Measurements from ENCODE around the gene CD69.

GRCh38 chr12:9758119-9758518 lies 2.6 kb downstream of the CD69 start:
- TF ChIP-seq POLR2A (IDR thresholded peaks at IDR 0.05) (no peak), CTCF (IDR thresholded peaks at IDR 0.05) (no peak)
